ENCODE data around the gene SARDH.

The SARDH gene

GRCh38 chr9:133621725-133622267 lies 116.4 kb downstream of the SARDH start:
- no peak for DNase-seq

GRCh38 chr9:133619791-133620190 lies 118.4 kb downstream of the SARDH start:
- DNase-seq = no peak

GRCh38 chr9:133618726-133619125 lies 119.4 kb downstream of the SARDH start:
- no peak for DNase-seq

GRCh38 chr9:133616643-133617405 lies 121.3 kb downstream of the SARDH start:
- DNase-seq = no peak

- DNase-seq = no peak
Measured at GRCh38 chr9:133615606-133616188, 122.5 kb downstream of the SARDH start.

- no peak for DNase-seq
Measured at GRCh38 chr9:133615186-133615585, 123.0 kb downstream of the SARDH start.

- no peak for DNase-seq
Measured at GRCh38 chr9:133614678-133615077, 123.5 kb downstream of the SARDH start.

- no peak for DNase-seq
Measured at GRCh38 chr9:133614056-133614455, 124.1 kb downstream of the SARDH start.

Measured in NCI-H446 (cell line).